GM03348 (cell line): ENCODE results near the gene HMGXB3.

ENCODE experiments used
- DNase-seq: peaks from one replicate; pipeline ENCODE4 v3.0.0; 2012; ENCODE audit warnings: low spot score

Gene HMGXB3

GRCh38 chr5:150052956-150053712 is 52.6 kb downstream of the HMGXB3 start:
- DNase-seq = peak; percentile 76

- DNase-seq = no peak
Observed at GRCh38 chr5:150053713-150054392, 53.3 kb downstream of the HMGXB3 start.

- DNase-seq = no peak
Observed at GRCh38 chr5:150054569-150054968, 54.0 kb downstream of the HMGXB3 start.

GRCh38 chr5:150055326-150056074 is 55.0 kb downstream of the HMGXB3 start:
- DNase-seq = no peak

- no peak for DNase-seq
Observed at GRCh38 chr5:150056075-150056443, 55.5 kb downstream of the HMGXB3 start.

GRCh38 chr5:150057052-150057451 is 56.5 kb downstream of the HMGXB3 start:
- DNase-seq = no peak

- no peak for DNase-seq
Observed at GRCh38 chr5:150057511-150057910, 57.0 kb downstream of the HMGXB3 start.

GRCh38 chr5:150057996-150058395 is 57.5 kb downstream of the HMGXB3 start:
- DNase-seq = no peak

- peak; percentile 83 for DNase-seq
Observed at GRCh38 chr5:150058480-150059126, 58.1 kb downstream of the HMGXB3 start.

GRCh38 chr5:150059623-150060022 is 59.1 kb downstream of the HMGXB3 start:
- DNase-seq = no peak

- DNase-seq = no peak
Observed at GRCh38 chr5:150060471-150060870, 59.9 kb downstream of the HMGXB3 start.

GRCh38 chr5:150061538-150061995 is 61.0 kb downstream of the HMGXB3 start:
- no peak for DNase-seq

- DNase-seq = no peak
Observed at GRCh38 chr5:150062216-150062922, 61.8 kb downstream of the HMGXB3 start.

GRCh38 chr5:150063638-150064037 is 63.1 kb downstream of the HMGXB3 start:
- no peak for DNase-seq

- no peak for DNase-seq
Observed at GRCh38 chr5:150064681-150065220, 64.2 kb downstream of the HMGXB3 start.

- peak; percentile 54 for DNase-seq
Observed at GRCh38 chr5:150065346-150065745, 64.8 kb downstream of the HMGXB3 start.

GRCh38 chr5:150065886-150066285 is 65.3 kb downstream of the HMGXB3 start:
- DNase-seq = no peak

GRCh38 chr5:150066436-150066835 is 65.9 kb downstream of the HMGXB3 start:
- DNase-seq = no peak

- DNase-seq = peak; percentile 83
Observed at GRCh38 chr5:150066901-150067396, 66.4 kb downstream of the HMGXB3 start.

GRCh38 chr5:150067405-150067960 is 66.9 kb downstream of the HMGXB3 start:
- DNase-seq = no peak

GRCh38 chr5:150068071-150068470 is 67.5 kb downstream of the HMGXB3 start:
- no peak for DNase-seq
